ENCODE results near the gene KCNQ5.

KCNQ5 gene

DNA sequence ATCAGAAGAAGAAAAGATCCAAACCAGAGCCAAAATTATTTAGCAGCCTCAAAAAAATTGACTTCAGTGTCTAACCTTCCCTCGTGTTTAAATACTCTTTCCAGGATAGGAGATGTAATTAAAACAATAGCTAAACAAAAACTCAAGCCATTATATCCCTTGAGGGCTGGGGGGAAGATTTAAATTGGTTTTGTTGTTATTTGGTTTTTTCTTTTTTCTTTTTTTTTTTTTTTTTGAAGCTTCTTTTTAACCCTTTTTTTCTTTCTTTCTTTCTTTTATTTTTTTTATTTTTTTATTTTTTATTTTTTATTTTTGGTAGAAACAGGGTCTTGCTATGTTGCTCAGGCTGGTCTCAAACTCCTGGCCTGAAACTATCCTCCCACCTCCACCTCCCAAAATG, 334.4 kb downstream of the KCNQ5 start:
- Histone ChIP-seq H3K9me2 (replicated peaks; ENCODE audit: control insufficient read depth, low read length) (no peaks in the 10 kb centered on the region), H3K4me3 (ENCODE audit: low read length) (no peak overlapping the region), H3K4me2 (ENCODE audit: low read length) (no peak overlapping the region), H3K36me3 (ENCODE audit: control insufficient read depth, low read length) (no peaks in the 10 kb centered on the region), H3K27ac (ENCODE audit: low read depth, low read length) (no peak overlapping the region), H3K4me1 (ENCODE audit: control insufficient read depth, low read length) (no peaks in the 10 kb centered on the region), H3K79me2 (ENCODE audit: control insufficient read depth, low read length) (no peaks in the 10 kb centered on the region), H4K20me1 (ENCODE audit: control insufficient read depth, insufficient read depth, low read depth, low read length) (no peaks in the 10 kb centered on the region), H3F3A (ENCODE audit: control insufficient read depth, insufficient read depth) (no peaks in the 10 kb centered on the region), H3K27me3 (ENCODE audit: control insufficient read depth, low read length) (no peaks in the 10 kb centered on the region), H3K9me3 (ENCODE audit: control insufficient read depth, insufficient read depth, low read length) (no peaks in the 10 kb centered on the region)
- TF ChIP-seq, protein P1, sequence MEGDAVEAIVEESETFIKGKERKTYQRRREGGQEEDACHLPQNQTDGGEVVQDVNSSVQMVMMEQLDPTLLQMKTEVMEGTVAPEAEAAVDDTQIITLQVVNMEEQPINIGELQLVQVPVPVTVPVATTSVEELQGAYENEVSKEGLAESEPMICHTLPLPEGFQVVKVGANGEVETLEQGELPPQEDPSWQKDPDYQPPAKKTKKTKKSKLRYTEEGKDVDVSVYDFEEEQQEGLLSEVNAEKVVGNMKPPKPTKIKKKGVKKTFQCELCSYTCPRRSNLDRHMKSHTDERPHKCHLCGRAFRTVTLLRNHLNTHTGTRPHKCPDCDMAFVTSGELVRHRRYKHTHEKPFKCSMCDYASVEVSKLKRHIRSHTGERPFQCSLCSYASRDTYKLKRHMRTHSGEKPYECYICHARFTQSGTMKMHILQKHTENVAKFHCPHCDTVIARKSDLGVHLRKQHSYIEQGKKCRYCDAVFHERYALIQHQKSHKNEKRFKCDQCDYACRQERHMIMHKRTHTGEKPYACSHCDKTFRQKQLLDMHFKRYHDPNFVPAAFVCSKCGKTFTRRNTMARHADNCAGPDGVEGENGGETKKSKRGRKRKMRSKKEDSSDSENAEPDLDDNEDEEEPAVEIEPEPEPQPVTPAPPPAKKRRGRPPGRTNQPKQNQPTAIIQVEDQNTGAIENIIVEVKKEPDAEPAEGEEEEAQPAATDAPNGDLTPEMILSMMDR (IDR thresholded peaks at IDR 0.05; ENCODE audit: low read depth, low read length, poor library complexity, severe bottlenecking): no peak
- TF ChIP-seq EZH2phosphoT487 (IDR thresholded peaks at IDR 0.05; ENCODE audit: borderline replicate concordance, low read length): no peak

DNA sequence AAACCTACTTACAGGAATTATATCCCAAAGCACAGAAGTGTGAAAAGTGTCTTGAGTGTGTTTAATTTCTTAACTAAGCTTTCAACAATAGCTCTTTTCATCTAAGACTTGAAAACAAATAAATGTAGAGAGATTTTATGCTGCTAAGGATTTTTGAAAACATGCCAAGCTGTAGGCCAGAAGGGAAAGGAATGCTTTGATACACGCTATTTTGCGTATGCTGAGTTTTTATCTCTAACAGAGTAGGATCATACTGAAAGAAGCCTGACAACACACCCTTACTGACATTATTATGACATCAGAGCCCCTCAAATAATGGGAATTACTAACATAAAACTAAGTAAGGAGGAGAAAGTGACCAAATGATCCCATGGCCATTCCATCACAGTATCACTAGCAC, 338.0 kb downstream of the KCNQ5 start:
- no peak overlapping the region for H3K27ac ChIP-seq (ENCODE audit: low read depth, low read length)
- no peaks in the 10 kb centered on the region for H3F3A ChIP-seq (ENCODE audit: control insufficient read depth, insufficient read depth)
- no peaks in the 10 kb centered on the region for H3K9me2 ChIP-seq (replicated peaks; ENCODE audit: control insufficient read depth, low read length)
- no peaks in the 10 kb centered on the region for H4K20me1 ChIP-seq (ENCODE audit: control insufficient read depth, insufficient read depth, low read depth, low read length)
- H3K4me2 ChIP-seq (ENCODE audit: low read length): no peak overlapping the region
- no peaks in the 10 kb centered on the region for H3K79me2 ChIP-seq (ENCODE audit: control insufficient read depth, low read length)
- no peaks in the 10 kb centered on the region for H3K9me3 ChIP-seq (ENCODE audit: control insufficient read depth, insufficient read depth, low read length)
- H3K4me1 ChIP-seq (ENCODE audit: control insufficient read depth, low read length): no peaks in the 10 kb centered on the region
- H3K4me3 ChIP-seq (ENCODE audit: low read length): no peak overlapping the region
- H3K36me3 ChIP-seq (ENCODE audit: control insufficient read depth, low read length): no peaks in the 10 kb centered on the region
- no peaks in the 10 kb centered on the region for H3K27me3 ChIP-seq (ENCODE audit: control insufficient read depth, low read length)
- TF ChIP-seq, protein P1 (IDR thresholded peaks at IDR 0.05; ENCODE audit: low read depth, low read length, poor library complexity, severe bottlenecking): no peak
- TF ChIP-seq EZH2phosphoT487 (IDR thresholded peaks at IDR 0.05; ENCODE audit: borderline replicate concordance, low read length): no peak

DNA sequence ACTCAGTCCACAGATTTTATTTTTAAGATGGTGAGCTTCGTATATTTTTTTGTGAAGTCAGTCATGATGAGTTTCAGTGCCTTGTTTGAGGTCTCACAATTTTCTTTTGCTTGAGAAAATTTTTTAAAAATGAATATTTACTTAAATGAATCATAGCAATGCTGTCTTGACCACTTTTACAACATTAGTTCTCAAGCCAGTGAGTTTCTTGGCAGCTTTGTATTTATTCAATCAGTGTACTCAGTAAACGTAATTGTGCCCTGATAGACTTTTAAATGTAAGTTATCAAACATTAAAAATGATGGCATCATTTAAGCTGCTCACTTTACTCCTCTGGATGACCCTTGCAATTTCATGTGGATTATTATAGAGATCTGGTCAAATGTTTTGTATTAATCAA, 342.1 kb downstream of the KCNQ5 start:
- Histone ChIP-seq H3K4me1 (ENCODE audit: control insufficient read depth, low read length) (no peaks in the 10 kb centered on the region), H4K20me1 (ENCODE audit: control insufficient read depth, insufficient read depth, low read depth, low read length) (no peaks in the 10 kb centered on the region), H3K27ac (ENCODE audit: low read depth, low read length) (no peak overlapping the region), H3K4me3 (ENCODE audit: low read length) (no peak overlapping the region), H3K4me2 (ENCODE audit: low read length) (no peak overlapping the region), H3K36me3 (ENCODE audit: control insufficient read depth, low read length) (0 out of 2 replicates have a peak, but pooled peaks cover 4% of the 10 kb centered on the region), H3K79me2 (ENCODE audit: control insufficient read depth, low read length) (no peaks in the 10 kb centered on the region), H3K9me3 (ENCODE audit: control insufficient read depth, insufficient read depth, low read length) (no peaks in the 10 kb centered on the region), H3K9me2 (replicated peaks; ENCODE audit: control insufficient read depth, low read length) (no peaks in the 10 kb centered on the region), H3F3A (ENCODE audit: control insufficient read depth, insufficient read depth) (no peaks in the 10 kb centered on the region), H3K27me3 (ENCODE audit: control insufficient read depth, low read length) (no peaks in the 10 kb centered on the region)
- no peak for TF ChIP-seq EZH2phosphoT487 (IDR thresholded peaks at IDR 0.05; ENCODE audit: borderline replicate concordance, low read length)
- TF ChIP-seq, protein P1 (IDR thresholded peaks at IDR 0.05; ENCODE audit: low read depth, low read length, poor library complexity, severe bottlenecking): no peak

Data from DOHH2 (cell line).